GM19240 (cell line): ENCODE data around the gene ATP5MK.
"Not testable (repeated sequence)": the region's sequence is repeated elsewhere in the genome, so short reads cannot be mapped to it uniquely, and the experiment has no call there.

Experiments
- DNase-seq: peaks from one replicate; pipeline ENCODE4 v3.0.0; 2011; ENCODE audit warnings: low spot score; ENCODE audit not compliant: insufficient read length

The ATP5MK gene, protein sequence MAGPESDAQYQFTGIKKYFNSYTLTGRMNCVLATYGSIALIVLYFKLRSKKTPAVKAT

DNA sequence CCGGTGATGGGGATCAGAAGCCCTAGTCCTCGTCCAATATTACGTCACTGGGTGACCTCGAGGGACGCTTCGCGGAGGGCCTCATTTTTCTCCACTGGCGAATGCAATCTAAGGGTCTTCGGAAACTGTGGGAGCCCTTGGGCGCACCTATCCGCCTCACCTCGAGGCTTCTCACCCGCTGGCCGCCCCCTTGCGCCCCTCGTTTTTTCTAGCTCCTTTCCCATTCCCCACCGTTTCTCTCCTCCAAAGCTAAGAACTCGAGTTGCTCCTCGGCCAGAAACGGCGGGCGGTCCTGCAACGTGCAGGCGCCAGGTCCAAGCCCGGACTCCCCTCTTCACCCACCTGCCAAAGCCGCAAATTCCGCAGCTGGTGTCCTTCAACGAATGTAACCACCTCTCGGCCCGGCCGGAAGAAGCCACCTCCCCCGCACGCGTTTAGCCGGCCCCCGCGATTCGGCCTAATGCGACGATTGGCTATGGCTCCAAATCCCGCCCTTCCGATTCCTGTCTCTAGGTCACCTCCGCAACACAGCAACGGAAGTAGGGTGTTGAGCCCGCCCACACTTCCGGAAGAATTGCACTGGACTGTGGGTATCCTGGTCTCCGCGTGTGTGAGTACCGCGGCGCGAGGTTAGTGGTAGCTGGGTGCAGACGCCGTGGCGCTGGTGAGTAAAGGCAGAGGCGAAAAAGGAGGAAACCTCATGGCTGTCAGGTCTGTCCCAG is at the start of gene ATP5MK, which contains the start of gene PDCD11:
Gene ATP5MK (minus strand): TSS at position 409 of the 722 bp plus-strand sequence. CDS start 4,018 bp downstream, outside the sequence.
Gene PDCD11 (plus strand): TSS at position 560 of the 722 bp plus-strand sequence. CDS start 1,801 bp downstream, outside the sequence.
- peak; percentile 88 for DNase-seq

DNA sequence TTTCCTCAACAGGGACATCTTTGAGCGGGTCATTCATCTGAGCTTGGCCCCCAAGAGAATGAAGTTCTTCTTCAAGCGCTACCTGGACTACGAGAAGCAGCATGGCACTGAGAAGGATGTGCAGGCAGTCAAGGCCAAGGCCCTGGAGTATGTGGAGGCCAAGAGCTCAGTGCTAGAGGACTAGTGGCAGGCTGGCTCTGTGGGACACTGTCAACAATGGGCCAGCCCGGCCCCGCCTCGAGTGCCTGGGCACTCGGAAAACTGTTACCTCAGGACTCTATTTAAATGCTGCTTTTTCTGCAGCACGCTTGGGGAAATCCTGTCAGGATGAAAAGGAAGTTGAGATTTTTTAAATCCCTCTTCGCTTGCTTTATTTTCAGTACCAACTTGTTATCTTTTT is 49.1 kb upstream of the ATP5MK start:
- no peak for DNase-seq

DNA sequence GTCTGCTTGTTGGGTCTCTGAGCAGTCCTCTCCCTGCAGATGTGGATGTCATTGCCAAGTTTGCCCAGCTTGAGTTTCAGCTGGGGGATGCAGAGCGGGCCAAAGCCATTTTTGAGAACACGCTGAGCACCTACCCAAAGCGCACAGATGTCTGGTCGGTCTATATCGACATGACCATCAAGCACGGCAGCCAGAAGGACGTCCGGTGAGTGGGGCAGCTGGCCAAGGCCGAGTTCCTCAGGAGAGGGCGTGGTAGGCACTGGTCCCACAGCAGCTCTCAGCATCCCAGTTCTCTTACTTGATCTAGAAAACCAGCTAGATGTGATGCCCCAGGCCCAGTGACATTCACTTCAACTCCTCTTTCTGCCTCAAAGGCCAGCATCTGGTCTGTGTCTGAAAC is 48.2 kb upstream of the ATP5MK start:
- DNase-seq = no peak

DNA sequence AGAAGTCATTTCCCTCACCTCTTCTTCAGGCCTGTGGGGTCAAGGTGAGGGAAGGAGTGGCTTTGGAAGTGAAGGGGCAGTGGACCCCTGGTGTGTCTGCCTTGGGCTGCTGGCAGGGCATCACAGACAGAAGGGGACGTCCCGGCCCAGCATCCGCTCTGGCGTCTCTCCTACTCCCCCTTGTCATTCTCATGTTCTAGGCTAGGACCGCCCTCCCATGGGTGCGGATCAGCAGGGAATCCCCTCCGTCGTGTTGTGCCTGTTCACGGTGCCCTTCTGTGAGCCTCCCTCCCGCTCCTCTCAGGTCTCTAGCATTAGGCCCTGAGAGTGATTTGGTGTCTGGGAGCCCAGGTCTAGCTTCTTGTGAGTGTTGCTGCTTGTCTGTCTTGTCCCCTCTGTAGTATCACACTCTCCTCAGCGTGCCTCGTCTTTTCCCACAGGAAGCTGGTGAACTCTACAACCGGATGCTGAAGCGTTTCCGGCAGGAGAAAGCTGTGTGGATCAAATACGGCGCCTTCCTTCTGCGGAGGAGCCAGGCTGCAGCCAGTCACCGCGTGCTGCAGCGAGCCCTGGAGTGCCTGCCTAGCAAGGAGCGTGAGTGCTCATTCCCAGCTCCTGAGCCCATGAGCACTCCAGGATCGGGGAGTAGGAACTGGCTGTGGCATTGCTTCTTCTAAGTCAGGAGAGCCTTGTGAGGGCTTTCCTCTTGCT is 47.4 kb upstream of the ATP5MK start:
- DNase-seq = no peak

DNA sequence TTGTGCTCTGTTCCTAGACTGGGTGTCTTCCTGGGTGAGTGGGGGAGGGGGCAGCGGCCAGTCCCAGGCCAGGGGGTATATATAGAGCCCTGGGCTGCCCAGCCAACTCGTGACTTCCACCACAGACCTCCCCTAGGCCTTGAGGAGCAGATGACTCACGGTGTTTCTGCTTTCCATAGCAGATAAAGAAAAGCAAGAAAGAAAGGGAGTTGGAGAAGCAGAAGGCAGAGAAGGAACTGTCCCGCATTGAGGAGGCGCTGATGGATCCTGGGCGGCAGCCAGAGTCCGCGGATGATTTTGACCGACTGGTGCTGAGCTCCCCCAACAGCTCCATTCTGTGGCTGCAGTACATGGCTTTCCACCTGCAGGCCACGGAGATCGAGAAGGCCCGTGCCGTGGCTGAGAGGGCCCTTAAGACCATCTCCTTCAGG is 45.8 kb upstream of the ATP5MK start:
- DNase-seq = no peak

DNA sequence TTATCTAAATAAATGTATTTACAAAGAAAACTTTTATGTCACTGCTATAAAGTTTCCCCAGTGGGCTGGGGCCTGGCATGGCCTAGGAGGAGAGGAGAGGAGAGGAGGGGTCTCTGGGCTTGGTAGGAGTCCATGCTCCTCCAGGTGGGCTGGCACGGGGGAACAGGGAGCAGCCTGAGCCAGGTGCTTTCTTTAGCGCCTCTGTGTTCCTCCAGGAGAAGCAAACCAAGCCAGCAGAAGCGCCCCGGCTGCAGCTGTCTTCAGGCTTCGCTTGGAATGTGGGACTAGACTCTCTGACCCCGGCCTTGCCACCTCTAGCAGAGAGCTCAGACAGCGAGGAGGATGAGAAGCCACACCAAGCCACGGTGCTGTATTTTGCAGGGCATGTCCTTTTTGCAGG is 45.3 kb upstream of the ATP5MK start:
- no peak for DNase-seq

DNA sequence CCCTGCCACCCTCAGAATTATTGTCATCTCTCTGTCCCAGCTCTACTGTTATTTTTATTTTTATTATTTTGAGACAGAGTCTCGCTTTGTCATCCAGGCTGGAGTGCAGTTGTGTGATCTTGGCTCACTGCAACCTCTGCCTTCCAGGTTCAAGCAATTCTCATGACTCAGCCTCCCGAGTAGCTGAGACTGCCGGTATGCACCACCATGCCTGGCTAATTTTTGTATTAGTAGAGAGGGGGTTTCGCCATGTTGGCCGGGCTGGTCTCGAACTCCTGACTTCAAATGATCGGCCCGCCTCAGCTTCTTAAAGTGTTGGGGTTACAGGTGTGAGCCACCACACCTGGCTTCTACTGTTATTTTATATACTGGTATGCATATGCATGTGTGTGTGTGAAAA is 44.9 kb upstream of the ATP5MK start:
- no peak for DNase-seq

DNA sequence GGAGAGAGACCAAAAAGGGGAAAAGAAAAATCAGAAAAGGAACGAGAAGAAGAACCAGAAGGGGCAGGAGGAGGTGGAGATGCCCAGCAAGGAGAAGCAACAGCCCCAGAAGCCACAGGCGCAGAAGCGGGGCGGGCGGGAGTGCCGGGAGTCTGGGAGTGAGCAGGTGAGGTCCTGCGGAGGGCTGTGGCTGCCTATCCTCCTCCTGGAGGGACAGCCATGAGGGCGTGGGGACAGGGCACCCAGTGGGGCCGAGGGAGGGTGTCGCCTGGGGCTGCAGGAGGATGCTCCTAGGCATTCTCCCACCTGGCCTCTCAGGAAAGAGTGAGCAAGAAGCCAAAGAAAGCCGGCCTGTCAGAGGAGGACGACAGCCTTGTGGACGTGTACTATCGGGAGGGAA is 44.1 kb upstream of the ATP5MK start:
- DNase-seq = no peak

DNA sequence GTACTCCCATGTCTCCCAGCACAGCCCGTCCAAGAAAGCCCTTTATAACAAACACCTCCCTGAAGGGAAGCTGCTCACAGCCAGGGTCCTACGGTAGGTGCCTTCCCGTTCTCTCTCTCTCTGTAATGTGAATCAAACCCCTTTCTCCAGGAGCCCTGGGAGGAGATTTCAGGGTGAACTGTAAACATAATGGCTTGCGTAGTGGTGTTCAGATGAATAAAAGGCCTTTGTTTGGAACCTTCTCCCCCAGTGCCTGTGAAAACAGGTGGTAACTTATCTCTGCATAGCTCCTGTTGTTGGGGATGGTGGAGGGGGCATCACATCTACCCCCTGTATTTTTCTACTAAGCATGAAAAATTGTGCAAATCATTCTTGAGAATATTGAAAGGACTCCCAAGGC is 43.5 kb upstream of the ATP5MK start:
- no peak for DNase-seq

DNA sequence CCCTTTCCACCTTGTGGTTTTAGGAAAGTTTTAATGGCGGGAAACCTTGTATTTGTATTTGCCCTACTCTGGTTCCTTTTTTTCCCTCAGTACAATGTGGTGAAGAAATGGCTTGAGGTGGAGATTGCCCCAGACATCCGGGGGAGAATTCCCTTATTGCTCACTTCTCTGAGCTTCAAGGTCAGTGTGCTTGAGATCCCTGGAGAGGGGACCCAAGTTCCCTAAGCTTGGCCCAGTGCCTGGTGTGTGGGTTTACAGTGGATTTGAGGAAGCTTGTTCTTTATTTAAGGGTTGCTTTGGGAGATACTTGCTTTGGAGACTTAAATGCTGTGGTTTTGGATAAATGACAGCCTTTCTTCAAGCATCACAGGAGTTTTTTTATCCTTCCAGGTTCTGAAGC is 37.6 kb upstream of the ATP5MK start:
- DNase-seq = no peak

DNA sequence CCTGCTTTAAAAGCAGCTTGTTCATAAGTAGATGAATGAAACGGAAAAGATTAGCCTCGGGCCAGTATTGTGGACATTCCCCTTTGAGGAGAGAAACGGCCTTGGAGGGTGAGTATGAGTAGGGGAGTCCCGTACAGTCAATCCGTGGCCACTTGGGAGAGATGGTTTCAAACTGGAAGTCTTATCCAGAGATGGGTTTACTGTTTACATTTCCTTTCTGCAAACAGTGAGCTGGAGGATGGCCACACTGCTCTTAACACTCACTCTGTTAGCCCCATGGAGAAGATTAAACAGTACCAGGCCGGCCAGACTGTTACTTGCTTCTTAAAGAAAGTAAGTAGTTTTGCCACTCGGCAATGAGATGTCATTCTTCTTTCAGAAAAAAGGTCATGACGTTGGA is 35.6 kb upstream of the ATP5MK start:
- DNase-seq = no peak

DNA sequence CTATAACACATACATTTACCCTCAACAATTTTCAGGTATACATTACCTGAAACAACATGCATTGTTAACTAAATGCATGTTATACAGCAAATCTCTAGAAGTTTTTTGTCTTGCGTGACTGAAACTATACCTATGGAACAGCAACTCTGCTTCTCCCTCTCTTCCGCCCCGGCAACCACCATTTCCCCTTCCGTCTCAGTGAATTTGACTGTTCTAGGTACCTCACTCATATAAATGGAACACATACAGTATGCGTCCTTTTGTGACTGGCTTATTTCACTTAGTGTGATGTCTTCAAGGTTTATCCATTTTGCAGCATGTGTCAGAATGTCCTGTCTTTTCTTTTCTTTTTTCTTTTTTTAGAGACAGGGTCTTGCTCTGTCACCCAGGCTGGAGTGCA is 33.4 kb upstream of the ATP5MK start:
- DNase-seq = no peak

DNA sequence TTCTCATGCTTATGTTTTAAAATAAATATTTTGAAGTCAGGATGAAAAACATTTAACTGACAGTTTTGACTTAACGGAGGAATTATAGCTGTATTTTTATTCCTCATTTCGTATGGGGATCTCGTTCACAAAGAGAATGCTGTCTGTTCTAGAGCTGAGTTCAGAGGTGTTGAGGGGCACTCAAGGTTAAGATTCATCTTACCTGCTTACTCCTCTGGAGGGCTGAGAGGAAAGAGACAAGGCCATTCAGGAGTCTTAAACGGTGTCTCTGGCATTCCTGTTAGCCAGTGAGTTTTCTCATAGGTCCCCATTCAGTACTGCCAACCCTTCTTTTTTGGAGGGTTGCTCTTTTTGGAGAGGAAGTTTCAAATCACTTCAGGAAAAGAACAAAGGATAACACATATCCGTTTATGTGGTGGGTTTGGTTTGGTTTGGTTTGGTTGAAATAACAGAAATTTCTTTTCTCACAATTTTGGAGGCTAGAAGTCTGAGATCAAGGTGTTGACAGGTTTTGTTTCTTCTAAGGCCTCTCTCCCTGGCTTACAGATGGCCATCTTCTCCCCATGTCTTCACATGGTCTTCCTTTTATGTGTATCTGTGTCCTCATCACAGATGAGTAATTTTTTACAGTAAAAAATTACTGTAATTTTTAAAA is 32.8 kb upstream of the ATP5MK start:
- DNase-seq = no peak

DNA sequence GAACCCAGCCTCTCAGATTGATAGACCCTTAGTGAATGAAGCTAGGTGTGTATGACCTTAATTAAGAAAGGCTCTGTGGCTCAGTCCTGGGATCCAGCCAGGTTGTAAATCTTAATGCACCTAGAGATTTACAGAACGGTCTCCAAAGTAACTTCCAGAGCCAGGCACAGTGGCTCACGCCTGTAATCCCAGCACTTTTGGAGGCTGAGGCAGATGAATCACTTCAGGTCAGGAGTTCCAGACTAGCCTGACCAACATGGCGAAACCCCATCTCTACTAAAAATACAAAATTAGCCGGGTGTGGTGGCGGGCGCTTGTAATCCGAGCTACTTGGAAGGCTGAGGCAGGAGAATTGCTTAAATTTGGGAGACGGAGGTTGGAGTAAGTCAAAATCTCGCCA is 31.6 kb upstream of the ATP5MK start:
- no peak for DNase-seq

DNA sequence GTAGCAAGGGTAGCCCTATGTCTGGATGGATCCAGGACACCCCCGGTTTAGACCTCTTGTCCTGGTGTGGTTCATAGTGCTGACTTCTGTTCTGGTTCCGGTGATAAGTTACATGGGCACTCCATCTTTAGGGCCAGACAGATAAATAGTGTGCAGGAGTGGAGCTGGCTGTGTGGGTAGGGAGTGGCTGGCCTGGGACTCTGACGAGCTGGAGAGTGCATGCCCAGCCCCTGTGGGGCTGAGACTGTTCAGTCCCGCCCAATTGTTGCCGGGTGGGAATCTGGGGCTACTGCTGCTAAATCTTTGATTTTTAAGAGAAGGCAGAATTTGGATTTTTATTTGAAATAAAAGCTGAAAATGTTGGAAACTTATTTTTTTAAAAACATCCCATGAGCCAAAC is 27.5 kb upstream of the ATP5MK start:
- no peak for DNase-seq

DNA sequence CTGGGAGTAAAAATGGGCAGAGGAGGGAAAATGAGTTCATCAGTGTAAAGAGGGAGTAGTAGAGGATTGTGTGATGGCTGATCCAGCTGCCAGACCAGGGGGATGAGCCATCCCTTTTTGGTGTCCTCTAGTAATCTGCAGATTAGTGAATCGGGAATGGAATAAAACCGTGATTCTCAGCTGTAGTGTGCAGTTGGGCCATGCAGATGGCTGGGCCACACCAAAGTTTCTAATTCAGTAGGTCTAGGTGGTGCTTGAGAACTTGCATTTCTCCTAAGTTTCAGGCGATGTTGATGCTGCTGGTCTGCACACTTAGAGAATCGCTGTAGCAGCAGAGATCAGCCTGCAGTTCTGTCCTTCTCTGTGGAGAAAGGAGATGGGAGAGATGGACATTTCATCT is 22.8 kb upstream of the ATP5MK start:
- DNase-seq = no peak

DNA sequence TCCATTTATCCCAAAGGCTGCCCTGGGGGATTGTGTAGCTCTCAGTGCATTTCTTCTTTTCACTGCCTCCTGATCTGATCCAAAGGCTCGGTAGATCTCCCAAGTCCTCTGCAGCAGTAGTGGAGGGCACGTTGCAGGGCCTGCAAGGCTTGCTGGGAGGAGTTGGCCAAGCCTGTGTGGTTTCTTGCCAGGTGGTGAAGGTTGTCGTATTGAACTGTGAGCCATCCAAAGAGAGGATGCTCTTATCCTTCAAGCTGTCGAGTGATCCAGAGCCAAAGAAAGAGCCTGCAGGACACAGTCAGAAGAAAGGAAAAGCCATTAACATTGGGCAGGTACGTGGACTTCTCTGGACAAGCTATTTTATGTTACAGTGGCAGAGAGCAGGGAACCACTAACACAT is 21.3 kb upstream of the ATP5MK start:
- no peak for DNase-seq

DNA sequence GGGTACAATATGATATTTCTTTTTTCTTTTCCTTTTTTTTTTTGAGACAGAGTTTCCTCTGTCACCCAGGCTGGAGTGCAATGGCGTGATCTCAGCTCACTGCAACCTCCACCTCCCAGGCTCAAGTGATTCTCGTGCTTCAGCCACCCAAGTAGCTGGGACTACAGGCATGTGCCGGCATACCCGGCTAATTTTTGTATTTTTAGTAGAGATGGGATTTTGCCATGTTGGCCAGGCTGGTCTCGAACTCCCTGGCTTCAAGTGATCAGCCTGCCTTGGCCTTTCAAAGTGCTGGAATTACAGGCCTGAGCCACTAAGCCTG is 20.8 kb upstream of the ATP5MK start:
- DNase-seq = not testable (repeated sequence)

DNA sequence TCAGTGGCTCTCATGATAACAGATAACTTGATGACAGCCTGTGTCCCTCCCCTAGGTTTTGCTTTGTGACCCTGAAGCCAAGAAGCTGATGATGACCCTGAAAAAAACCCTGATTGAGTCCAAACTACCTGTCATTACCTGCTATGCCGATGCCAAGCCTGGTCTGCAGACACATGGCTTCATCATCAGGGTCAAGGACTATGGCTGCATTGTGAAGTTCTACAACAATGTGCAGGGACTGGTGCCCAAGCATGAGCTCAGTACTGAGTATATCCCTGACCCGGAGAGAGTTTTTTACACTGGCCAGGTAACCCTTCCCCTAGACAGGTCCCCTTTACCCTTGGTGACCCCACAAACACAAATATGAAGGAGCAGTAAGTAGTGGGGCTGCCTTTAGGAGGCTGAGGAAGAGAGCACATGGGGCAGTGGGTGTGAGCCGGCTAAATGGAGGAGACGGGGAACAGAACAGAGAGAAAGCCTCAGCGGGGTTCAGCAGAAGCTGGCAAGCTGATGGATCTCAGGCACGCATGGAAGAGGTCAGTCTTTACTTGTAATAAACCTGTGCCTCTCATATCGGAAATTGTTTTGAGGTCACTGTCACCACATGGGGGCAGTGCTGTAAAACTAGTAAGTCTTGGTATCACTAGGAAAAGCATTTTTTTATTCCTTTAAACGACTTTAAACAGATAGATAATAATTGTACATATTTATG is 20.3 kb upstream of the ATP5MK start:
- peak; percentile 32 for DNase-seq

DNA sequence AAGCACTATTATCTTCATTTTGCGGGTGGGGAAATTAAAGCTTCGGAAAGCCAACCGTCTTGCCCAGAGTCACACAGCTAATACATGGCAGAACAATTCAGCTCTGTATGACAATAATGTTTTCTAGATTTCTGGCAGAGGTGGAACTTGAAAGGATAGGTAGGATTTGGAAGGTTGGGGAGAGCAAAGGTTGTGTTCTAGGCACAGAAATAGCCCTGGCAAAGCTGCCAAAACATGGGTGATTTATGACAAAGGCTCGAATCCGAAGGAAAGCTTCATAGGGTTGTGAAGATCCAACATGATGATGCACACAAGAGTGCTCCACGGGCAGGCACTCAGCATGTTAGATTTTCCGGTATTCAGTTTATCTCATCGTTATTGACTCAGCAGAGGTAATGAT is 19.3 kb upstream of the ATP5MK start:
- no peak for DNase-seq

DNA sequence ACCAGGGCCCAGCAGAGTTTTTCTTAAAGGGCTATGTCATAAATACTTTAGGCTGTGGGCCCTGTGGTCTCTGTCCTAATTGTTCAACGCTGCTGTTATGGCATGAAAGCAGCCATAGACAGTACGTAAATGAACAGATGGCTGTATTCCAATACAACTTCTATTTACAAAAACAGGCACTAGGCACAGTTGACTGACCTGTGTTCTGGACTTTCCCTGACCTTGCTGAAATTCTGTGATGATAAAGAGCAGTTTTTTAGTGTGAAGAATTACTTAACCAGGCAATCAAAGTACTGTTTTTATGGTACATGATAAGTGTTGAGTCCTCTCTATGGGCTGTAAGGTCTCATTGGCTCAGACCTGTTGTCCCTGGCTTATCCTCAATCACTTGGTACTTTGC is 17.3 kb upstream of the ATP5MK start:
- DNase-seq = no peak
